Measurements from ENCODE around the gene PTGER3.

DNA sequence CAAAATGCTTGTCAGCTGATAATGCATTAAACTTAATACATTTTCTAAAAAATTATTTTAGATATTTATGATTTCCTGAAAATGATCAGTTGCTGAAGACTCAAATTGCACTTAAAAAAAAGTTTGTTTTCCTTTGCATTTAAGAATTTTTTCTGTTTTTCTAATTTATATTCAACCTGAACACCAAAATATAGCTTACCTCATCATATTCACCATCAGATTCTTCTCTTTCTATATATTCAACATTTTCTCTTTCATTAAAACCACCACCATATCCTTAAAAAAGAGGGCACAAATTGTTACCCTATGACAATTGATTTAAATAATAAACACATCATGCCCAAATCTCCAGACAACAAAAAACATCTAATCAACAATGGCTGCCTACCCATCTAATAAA, 24.7 kb upstream of the PTGER3 start:
- TF ChIP-seq, protein P1, sequence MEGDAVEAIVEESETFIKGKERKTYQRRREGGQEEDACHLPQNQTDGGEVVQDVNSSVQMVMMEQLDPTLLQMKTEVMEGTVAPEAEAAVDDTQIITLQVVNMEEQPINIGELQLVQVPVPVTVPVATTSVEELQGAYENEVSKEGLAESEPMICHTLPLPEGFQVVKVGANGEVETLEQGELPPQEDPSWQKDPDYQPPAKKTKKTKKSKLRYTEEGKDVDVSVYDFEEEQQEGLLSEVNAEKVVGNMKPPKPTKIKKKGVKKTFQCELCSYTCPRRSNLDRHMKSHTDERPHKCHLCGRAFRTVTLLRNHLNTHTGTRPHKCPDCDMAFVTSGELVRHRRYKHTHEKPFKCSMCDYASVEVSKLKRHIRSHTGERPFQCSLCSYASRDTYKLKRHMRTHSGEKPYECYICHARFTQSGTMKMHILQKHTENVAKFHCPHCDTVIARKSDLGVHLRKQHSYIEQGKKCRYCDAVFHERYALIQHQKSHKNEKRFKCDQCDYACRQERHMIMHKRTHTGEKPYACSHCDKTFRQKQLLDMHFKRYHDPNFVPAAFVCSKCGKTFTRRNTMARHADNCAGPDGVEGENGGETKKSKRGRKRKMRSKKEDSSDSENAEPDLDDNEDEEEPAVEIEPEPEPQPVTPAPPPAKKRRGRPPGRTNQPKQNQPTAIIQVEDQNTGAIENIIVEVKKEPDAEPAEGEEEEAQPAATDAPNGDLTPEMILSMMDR (conservative IDR thresholded peaks at IDR 0.05; ENCODE audit: low read depth, low read length), result no peak
- TF ChIP-seq EZH2 (IDR thresholded peaks at IDR 0.05; ENCODE audit: borderline replicate concordance, low read depth, low read length, poor library complexity, severe bottlenecking), result no peak
